Measurements from ENCODE around the gene TNFRSF19. TPM values are rescaled to one million over a fixed set of nuclear protein-coding genes. Genes with fewer than 3 reads are reported as not detected.

Gene TNFRSF19
- total and polyA plus RNA-seq, 2 of the 13 experiments (the other 11 are each of a cell fraction or from before 2014, with no cell fraction given) = 75.3 to 77.7 TPM

DNA sequence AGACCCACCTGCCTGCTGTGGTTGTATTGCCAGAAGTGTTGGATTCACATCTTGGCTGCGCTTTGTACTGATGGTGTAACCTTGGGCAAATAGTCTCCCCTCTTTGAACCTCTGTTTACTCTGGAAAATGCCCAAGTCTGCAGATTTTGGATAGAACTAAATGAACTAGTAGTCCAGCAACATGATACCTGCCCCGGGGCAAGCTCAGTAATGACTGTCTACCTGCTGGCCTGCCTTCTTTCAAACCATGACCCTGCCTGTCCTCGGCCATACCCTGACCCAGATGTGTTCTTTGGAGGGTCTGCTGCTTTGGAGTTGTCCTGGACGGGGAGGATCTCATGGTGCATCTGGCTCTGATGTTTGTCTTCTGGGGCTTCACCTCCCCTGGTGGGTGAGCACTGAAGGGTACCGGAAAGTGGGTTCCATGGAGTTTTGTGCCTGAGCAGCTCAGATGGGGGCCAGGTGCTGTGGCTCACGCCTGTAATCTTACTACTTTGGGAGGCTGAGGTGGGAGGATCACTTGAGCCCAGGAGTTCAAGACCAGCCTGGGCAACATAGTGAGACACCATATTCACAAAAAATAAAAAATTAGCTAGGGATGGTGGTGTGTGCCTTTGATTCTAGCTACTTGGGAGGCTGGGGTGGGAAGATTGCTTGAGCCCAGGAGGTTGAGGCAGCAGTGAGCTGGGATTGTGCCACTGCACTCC, 59.5 kb downstream of the TNFRSF19 start (continued):
- TF ChIP-seq PHF8 (CRISPR knock-in tag; IDR thresholded peaks at IDR 0.05) (peak; percentile 40; the same call in 1 of the 2 replicates), ZNF207 (IDR thresholded peaks at IDR 0.05; ENCODE audit: borderline replicate concordance) (no peak), ZKSCAN1 (IDR thresholded peaks at IDR 0.05; ENCODE audit: low read length) (no peak), KMT2A (CRISPR knock-in tag; IDR thresholded peaks at IDR 0.05) (peak; percentile 60; the same call in 1 of the 2 replicates), ZFP37 (CRISPR knock-in tag; IDR thresholded peaks at IDR 0.05; ENCODE audit: borderline replicate concordance) (no peak), ZNF678 (CRISPR knock-in tag; IDR thresholded peaks at IDR 0.05) (no peak), NR2C2 (CRISPR knock-in tag; IDR thresholded peaks at IDR 0.05; ENCODE audit: borderline replicate concordance) (no peak; the same call in 1 of the 2 replicates), TP53 (CRISPR knock-in tag; conservative IDR thresholded peaks at IDR 0.05) (no peak), KDM5B (CRISPR knock-in tag; IDR thresholded peaks at IDR 0.05; ENCODE audit: borderline replicate concordance) (no peak), MIER2 (CRISPR knock-in tag; IDR thresholded peaks at IDR 0.05) (peak; percentile 27; the same call in 1 of the 2 replicates), ZNF468 (CRISPR knock-in tag; IDR thresholded peaks at IDR 0.05) (no peak), ZFP62 (CRISPR knock-in tag; IDR thresholded peaks at IDR 0.05) (no peak), CREB1 (IDR thresholded peaks at IDR 0.05) (no peak), CREB1 (CRISPR knock-in tag; IDR thresholded peaks at IDR 0.05) (no peak), MED8 (CRISPR knock-in tag; IDR thresholded peaks at IDR 0.05; ENCODE audit: insufficient replicate concordance) (no peak), ISX (CRISPR knock-in tag; conservative IDR thresholded peaks at IDR 0.05) (no peak), HDAC2 (CRISPR knock-in tag; IDR thresholded peaks at IDR 0.05) (peak; percentile 94), ZNF775 (CRISPR knock-in tag; IDR thresholded peaks at IDR 0.05; ENCODE audit: borderline replicate concordance) (no peak), IKZF1 (IDR thresholded peaks at IDR 0.05) (no peak), NR3C1 (CRISPR knock-in tag; IDR thresholded peaks at IDR 0.05) (no peak), JUND (CRISPR knock-in tag; IDR thresholded peaks at IDR 0.05) (0 out of 2 replicates have a peak, but pooled peaks have one; percentile 14), ZNF558 (CRISPR knock-in tag; IDR thresholded peaks at IDR 0.05; ENCODE audit: borderline replicate concordance) (no peak)
- TF ChIP-seq, protein P1, sequence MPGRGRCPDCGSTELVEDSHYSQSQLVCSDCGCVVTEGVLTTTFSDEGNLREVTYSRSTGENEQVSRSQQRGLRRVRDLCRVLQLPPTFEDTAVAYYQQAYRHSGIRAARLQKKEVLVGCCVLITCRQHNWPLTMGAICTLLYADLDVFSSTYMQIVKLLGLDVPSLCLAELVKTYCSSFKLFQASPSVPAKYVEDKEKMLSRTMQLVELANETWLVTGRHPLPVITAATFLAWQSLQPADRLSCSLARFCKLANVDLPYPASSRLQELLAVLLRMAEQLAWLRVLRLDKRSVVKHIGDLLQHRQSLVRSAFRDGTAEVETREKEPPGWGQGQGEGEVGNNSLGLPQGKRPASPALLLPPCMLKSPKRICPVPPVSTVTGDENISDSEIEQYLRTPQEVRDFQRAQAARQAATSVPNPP (CRISPR knock-in tag; IDR thresholded peaks at IDR 0.05) = no peak
- TF ChIP-seq, protein P2, sequence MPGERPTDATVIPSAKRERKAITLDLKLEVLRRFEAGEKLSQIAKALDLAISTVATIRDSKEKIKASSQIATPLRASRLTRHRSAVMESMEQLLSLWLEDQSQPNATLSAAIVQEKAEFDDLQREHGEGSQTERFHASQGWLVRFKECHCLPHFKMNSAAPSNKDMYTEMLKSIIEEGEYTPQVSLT (CRISPR knock-in tag; IDR thresholded peaks at IDR 0.05; ENCODE audit: borderline replicate concordance, low read depth) = no peak
- TF ChIP-seq, protein P3, sequence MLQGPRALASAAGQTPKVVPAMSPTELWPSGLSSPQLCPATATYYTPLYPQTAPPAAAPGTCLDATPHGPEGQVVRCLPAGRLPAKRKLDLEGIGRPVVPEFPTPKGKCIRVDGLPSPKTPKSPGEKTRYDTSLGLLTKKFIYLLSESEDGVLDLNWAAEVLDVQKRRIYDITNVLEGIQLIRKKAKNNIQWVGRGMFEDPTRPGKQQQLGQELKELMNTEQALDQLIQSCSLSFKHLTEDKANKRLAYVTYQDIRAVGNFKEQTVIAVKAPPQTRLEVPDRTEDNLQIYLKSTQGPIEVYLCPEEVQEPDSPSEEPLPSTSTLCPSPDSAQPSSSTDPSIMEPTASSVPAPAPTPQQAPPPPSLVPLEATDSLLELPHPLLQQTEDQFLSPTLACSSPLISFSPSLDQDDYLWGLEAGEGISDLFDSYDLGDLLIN (CRISPR knock-in tag; IDR thresholded peaks at IDR 0.05; ENCODE audit: borderline replicate concordance) = no peak
- TF ChIP-seq, protein P4, sequence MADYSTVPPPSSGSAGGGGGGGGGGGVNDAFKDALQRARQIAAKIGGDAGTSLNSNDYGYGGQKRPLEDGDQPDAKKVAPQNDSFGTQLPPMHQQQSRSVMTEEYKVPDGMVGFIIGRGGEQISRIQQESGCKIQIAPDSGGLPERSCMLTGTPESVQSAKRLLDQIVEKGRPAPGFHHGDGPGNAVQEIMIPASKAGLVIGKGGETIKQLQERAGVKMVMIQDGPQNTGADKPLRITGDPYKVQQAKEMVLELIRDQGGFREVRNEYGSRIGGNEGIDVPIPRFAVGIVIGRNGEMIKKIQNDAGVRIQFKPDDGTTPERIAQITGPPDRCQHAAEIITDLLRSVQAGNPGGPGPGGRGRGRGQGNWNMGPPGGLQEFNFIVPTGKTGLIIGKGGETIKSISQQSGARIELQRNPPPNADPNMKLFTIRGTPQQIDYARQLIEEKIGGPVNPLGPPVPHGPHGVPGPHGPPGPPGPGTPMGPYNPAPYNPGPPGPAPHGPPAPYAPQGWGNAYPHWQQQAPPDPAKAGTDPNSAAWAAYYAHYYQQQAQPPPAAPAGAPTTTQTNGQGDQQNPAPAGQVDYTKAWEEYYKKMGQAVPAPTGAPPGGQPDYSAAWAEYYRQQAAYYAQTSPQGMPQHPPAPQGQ (CRISPR knock-in tag; IDR thresholded peaks at IDR 0.05; ENCODE audit: borderline replicate concordance) = no peak
- TF ChIP-seq, protein P5, sequence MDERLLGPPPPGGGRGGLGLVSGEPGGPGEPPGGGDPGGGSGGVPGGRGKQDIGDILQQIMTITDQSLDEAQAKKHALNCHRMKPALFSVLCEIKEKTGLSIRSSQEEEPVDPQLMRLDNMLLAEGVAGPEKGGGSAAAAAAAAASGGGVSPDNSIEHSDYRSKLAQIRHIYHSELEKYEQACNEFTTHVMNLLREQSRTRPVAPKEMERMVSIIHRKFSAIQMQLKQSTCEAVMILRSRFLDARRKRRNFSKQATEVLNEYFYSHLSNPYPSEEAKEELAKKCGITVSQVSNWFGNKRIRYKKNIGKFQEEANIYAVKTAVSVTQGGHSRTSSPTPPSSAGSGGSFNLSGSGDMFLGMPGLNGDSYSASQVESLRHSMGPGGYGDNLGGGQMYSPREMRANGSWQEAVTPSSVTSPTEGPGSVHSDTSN (CRISPR knock-in tag; IDR thresholded peaks at IDR 0.05) = no peak
